ENCODE data around the gene ARF1.

DNA sequence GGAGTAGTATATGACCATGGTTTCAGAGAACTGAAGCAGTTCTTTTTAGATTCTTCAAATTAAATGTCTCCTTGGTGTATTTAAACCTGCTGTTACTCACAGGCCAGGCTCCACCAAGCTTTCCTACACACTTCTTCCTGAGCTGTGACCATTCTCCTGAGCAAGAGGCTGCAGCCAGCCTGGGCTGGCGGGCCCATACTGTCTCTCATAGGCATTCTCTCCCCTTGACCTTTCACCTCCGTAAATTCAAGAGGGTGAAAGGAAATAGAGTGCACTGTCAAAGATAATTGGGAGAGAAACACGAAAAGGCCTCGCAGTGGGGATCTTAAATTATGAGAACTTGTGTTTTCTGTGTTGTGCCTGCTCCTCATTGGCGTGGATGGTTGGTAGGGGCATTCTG lies 2.3 kb downstream of the ARF1 start:
- TF ChIP-seq POLR2AphosphoS5 (IDR thresholded peaks at IDR 0.05; ENCODE audit: insufficient read depth in 1 of 2, low read depth in 1 of 2) = no peak
- TF ChIP-seq, protein P1, sequence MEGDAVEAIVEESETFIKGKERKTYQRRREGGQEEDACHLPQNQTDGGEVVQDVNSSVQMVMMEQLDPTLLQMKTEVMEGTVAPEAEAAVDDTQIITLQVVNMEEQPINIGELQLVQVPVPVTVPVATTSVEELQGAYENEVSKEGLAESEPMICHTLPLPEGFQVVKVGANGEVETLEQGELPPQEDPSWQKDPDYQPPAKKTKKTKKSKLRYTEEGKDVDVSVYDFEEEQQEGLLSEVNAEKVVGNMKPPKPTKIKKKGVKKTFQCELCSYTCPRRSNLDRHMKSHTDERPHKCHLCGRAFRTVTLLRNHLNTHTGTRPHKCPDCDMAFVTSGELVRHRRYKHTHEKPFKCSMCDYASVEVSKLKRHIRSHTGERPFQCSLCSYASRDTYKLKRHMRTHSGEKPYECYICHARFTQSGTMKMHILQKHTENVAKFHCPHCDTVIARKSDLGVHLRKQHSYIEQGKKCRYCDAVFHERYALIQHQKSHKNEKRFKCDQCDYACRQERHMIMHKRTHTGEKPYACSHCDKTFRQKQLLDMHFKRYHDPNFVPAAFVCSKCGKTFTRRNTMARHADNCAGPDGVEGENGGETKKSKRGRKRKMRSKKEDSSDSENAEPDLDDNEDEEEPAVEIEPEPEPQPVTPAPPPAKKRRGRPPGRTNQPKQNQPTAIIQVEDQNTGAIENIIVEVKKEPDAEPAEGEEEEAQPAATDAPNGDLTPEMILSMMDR (IDR thresholded peaks at IDR 0.05) = no peak
